COLO829 (cell line): Measurements from ENCODE around the gene ADAMTS16.

Experiments used
- DNase-seq: peaks from one replicate; pipeline ENCODE4 v3.0.0; 2012; ENCODE audit warnings: low spot score

The ADAMTS16 gene

DNA sequence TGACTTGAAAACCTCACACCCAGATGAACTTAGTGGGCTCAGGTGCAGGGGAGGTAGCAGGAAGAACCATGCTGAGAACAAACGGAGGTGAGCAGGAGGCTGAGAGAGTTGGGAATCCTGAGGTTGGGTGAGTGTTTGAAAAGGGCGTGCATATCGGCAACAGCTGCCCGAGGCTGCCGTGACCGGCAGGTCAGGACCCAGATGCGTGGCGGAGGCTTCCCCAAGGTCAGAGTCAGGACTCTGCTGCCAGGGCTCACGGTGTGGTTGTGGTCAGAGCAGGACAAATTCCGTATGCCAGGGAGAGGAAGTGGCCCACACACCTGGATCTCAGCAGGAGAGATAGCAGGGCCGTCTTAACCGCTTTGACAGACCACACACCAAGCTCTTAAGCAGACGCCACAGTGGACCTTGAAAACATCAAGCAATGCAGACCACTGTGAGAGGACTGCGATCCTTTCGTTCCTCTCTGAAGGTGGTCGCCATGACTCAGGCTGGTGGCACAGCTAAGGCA, 43.1 kb downstream of the ADAMTS16 start:
- DNase-seq: no peak

DNA sequence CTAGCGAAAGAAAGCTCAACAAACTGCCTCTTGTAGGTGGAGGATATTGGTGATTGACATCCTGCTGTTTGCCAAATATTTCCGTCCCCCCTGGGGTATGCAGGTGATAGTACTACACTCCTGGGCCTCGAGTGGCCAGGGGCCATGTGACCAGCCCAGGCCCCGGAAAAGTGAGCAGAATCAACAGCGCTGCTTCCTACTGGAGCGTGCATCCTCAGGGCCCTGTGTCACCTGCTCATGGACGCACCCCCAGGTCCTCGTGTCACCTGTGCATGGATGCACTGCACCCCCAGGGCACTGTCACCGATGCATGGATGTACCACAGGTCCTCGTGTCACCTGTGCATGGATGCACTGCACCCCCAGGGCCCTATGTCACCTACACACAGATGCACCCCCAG, 43.8 kb downstream of the ADAMTS16 start:
- no peak for DNase-seq

DNA sequence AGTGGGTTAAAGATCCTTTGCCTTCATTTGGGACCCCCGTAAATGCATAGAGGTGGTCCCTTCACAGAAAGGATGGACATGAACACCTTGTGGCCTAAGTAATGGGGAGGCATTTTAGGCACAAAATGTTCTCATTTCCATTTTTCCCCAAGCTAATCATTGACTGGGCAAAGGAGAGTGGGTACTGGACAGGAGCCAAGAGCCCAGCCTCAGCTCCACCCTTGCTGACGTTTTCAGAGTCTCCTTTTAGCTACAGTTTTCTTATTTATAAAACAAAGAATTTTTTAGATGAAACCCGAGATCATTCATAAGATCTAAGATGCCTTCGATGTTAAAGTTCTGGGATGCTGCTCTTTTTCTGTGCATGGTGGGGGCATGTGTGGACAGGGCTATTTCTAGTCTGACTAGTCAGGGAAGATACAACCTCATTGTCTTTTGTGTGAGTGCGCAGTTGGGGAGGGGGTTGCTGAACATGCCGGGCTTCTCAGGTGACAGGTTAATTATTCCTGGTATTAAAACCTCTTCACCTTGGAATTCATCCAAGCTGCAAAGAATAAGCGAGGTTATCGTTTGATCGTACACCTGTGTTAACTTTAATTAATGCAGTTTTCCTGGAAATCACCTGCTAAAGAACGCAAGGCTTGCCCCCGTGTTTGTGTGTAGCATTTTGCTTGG, 48.4 kb downstream of the ADAMTS16 start:
- DNase-seq: no peak

DNA sequence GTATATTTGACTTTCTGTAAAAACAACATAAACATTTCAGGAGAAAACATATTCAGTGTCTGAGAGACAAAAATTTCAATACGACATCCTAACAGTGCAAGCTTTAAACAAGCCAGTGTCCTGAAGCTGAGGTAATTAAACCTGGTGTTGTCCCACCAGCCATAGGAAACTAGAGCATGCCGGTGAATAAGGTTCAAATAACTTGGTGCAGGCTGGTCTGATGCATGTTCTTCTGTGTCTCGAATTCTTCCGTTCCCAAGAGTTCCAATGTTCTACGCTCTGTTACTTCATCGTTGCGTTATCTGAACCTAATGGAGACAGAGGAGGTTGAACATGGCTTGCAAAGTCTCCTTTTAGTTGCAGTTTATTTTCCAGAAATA, 48.9 kb downstream of the ADAMTS16 start:
- no peak for DNase-seq

DNA sequence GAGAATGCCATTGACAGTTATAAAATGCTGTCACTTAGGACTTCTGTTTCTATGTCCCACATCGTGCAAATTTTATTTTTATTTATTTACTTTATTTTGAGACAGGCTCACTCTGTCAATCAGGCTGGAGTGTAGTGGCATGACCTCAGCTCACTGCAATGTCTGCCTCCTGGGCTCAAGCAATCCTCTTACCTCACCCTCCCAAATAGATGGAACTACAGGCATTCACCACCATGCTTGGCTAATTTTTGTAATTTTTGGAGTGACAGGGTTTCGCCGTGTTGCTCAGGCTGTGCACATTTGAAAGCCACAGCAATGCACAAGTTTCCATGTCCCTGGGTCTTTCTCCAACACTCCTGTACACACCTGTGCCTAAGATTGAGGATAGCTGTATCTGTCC, 51.8 kb downstream of the ADAMTS16 start:
- DNase-seq: no peak

DNA sequence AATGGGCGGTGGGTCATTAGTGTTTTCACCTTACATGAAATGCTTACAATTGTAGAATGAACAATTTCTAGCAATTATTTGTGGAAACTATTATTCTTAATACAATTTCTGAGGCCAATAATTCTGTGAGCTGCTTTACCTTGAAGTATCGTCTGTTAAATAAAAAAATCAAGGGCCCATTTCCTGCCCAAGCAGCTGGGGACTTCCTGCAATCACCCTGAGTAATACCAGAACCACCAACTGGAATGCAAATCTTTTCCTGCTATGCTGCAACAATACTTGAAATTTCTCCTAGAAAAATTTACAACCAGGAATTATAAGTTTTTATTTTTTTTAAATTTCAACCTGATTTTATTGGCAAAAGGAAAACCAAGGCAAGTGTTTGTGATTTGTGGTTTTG, 52.6 kb downstream of the ADAMTS16 start:
- no peak for DNase-seq

DNA sequence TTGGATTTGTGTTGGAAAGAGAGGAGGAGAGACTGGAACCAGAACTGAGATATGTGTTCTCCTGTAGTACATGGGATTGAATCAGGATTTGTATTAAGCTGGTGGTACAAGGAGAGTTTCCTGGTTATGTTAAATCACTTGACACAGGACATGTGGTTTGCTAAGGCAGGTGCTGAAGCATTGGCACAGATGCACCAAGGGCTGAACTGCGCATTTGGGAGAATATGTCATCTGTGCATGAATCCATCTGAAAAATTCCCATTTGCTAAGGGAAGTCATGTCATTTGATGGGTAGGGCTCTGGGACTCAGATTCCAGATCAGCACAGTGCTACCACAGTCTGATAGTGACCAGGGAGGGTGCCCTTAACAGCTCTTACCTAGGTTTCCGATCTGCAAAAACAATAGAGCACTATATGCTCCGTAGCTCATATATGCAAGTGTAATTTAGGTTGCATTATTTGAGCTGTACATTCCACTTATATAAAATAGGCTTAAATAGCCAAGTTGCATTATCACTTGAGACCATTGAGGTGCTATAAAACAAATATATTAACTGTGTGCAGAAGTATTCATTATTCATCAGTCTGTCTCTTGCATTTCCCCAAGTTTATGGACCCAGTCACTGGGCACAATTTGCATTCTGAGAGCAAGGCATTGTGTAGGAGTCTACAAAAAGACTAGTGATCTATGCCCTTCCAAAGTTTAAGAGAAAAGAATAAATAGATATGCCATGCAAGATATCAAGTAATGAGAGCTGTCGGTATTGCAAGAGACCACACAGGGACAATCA, 55.2 kb downstream of the ADAMTS16 start:
- DNase-seq: no peak

DNA sequence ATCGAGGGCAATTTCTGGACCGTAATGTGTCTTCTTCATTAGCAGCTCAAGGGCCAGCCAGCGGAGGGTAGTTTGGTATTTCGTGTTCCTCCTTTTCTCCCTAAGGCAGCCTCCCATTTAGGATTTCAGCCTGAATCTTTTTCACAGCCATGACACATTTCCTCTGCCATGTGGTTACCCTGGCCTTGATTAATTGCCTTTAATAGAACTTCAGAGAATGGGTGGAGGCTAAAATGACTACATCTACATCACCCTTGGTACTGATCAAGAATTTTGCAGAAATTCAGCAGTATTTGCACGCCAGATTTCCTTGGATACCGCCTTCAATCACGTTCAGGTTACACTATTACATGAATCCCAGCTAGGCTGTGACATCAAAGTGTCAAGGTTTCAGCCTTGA, 58.0 kb downstream of the ADAMTS16 start:
- DNase-seq: no peak

DNA sequence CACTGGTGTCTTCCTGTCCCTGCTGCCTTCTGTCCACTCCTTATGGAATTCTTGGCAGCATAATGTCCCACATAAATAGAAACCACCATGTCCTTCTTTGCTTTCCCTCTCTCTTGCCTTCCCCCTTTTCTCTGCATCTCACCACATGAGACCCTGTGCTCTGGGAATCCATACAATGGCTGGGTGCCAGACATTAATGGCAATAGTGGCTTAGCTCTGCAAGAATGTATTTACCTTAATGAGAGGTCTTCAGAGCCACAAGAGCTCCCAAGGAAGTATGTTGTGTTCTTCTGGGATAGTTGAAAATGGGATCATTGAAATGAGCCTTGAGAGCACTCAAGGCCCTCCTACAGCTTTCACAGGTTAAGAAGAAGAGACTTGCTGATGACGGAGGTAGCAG, 58.7 kb downstream of the ADAMTS16 start:
- no peak for DNase-seq

DNA sequence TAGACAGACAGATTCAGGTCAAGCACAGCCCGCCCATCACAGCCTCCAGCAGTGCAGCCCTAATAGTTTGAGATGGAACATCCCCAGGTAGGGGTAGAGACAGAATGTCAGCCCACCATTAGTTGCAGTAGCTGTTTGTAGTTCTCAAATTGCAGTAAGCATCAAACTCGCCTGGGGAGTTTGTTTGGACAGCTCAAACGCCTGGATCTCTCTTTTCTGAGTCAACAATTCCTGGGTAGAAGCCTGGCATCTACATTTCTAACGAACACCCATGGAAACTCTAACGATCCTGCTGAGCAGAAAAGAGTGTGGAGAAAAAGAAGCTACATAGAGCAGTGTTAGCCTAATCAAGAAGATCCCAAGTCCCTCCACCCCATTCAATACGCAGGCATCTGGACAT, 59.4 kb downstream of the ADAMTS16 start:
- no peak for DNase-seq

DNA sequence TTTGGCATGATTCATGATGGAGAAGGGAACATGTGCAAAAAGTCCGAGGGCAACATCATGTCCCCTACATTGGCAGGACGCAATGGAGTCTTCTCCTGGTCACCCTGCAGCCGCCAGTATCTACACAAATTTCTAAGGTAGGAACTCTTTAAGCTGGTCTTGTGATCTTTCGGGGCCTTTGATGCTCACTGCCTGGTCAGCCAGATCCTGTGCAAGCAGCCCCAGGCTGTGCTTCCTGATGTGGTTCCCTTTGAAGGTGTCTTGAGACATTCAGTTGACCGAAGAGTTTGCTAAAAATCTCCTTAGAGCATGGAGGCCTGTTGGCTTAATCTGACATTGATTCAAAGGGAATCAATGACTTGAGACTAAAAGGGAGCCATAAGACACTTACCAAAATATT, 60.0 kb downstream of the ADAMTS16 start:
- no peak for DNase-seq

DNA sequence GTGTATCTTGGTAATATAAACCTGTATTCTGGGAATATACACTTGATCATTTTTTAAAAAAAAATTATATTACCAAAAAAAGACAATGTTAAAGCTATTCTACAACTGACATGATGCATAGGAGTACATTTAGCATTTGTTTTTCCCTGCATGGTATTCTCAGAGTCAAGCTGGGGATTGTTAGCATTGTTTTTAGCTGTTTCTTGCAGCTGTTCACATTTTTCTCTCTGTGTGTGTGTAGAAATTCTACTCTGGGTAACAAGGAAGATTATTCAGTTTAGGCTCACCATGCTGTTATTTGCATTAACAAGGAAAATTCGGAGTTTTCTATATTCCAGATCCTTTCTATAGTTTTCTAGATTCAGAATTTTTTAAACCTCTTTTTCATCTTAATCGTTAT, 62.2 kb downstream of the ADAMTS16 start:
- DNase-seq: no peak

DNA sequence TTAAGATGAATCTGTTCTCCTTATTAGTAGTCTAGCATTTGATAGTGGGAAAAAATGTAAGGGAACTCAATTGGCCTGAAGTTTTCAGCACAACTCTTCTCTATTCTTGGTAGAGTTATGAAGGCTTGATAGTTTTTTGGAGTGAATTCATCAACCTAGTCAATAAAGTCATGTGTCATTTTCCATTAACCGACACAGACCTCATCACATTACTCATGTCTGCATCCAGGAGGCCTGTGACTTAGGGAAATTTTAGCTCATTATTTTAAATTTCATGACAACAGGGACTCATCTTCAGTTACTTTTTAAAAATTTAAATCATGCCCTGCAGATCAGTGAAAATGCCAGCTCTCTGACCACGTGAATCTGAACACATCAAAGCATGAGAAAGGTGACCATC, 63.3 kb downstream of the ADAMTS16 start:
- no peak for DNase-seq

DNA sequence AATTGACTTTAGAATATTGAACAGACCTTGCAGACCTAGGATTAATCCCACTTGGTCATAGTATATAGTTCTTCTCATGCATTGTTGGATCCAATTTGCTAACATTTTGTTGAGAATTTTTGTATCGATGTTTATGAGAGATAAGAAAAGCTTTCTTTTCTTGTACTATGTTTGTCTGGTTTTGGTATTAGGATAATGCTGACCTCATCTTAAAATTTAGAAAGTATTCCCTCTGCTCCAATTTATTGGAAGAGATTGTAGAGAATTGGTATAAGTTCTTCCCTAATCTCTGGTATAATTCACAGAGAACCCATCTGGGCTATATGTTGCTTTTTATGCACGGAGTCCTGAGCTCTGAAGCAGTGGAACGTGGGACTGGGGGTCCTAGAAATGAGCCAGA, 67.7 kb downstream of the ADAMTS16 start:
- DNase-seq: no peak

DNA sequence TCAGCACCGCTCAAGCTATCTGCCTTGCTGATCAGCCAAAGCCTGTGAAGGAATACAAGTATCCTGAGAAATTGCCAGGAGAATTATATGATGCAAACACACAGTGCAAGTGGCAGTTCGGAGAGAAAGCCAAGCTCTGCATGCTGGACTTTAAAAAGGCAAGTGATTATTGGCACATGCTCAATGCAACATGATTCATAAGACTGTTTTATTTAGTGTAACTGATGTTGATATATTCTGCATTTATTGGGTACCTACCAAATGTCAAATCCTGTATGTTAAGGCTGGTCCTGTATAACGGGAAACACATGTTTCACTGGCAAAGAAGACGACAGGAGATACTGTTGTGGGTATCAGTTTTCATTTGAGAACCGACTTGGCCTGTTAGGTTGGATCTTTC, 69.0 kb downstream of the ADAMTS16 start:
- DNase-seq: no peak

DNA sequence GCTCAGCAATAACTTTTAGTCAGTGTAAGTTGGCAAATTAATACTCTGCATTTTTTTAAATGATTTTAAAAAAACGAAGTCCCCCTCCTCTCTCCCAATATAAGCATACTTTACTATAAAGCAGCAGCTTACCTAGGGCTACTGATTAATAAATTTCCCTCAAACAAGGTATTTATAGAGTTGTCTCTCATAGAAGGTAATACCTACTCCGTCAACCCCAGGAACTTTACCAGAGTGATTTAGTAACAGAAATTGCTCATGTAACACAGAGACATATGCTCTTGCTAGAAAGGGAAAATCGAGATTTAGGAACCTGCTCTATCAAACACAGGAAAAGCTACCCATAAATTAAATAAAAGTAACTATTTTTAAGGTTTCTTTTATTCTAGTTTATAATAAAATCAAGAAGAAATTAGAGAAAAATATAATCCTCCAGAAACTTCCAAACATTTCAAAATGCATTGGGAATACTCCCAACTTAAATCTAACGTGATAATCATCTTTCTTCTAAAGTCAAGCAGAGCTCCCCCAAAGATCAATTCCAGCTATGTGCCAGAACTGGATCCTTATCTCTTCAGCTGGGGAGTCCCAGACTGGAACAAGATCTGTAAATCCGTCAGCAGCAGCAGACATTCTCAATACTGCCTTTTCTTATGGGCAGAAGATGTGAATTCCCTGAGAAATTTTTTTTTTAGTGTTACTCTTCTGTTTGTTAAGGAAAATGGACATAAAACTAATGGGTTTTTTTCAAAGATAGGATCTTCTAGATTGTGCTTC, 69.6 kb downstream of the ADAMTS16 start:
- no peak for DNase-seq

DNA sequence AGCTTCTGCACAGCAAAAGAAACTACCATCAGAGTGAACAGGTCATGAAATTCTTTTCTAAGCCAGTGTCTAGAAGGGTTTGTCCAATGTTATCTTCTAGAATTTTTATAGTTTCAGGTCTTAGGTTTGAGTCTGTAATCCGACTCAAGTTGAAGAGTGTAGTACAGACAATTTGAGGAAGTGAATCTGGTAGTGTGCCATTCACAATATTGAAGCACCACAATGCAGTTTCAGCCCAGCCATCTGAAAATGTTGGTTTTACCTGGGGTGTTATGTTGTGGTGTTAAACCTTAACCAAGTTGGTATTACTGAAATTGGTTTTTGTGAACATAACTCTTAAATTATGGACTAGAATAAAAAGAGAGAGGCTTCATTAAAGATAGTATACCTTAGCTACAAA, 77.2 kb downstream of the ADAMTS16 start:
- DNase-seq: no peak

DNA sequence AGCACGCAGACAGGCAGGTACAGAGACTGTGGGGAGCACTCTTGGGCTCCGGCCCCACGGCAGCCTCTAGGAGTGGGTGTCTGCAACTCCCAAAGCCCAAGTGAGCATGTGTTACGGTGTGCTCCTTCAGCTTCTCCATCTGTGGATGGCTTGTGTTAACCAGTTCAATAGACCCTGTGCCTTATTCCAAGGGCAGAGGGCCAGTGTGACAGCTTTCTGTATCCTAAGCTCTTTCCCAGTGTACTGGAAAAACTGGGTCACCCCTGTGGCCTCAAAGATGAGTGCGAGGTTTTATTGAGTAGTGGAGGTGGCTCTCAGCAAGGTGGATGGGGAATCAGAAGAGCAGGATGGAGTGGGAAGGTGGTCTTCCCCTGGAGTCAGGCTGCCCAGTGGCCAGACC, 78.3 kb downstream of the ADAMTS16 start:
- DNase-seq: no peak

DNA sequence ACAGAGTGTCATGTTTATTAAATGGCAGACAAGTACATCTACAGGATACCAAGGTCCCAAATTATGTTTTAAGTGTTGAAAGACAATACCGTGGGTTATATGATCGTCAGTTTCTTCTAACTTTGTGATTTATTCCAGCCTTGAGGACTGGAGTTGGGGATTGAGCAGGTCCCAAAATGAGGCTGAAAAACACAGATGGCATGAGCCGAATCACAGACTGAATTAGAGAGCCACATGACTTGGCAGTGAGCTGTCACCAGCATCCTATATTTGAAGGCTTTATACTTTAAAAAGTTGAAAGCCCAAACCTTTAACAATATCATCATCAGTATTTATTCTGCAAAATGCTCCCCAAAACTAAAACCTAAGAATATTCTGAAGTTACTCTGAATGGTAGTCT, 79.4 kb downstream of the ADAMTS16 start:
- no peak for DNase-seq

DNA sequence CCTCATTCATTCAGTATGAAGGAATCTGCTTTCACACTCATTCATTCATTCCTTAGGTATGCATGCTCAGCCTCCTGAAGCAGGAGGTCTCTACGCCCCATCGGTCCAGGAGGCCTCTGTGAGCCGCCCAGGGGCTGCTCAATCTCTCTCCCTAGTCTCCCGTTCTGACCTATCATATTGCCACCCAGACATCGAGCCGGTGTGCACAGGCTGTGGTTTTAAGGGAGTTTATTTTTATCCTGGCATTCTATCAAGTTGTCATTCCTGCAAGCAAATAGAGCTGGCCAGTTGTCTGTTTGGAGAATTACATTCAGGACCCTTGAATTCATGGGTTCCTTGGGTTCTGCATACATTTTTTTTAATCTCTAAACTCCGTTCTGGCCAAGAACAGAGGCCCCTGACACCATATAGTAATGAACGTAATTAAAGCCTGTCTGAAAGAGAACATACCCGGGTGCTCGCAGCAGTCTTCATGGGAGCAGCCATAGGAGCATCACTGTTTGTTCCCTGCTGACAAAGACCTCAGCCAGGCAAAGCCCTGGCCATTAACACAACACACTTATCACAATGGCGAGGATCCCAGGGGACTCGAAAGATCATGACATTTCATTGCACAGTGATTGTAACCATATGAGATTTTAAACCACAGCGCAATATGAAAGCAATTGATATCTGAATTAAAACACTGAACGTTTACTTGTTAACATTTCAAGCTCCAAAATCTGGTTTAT, 80.9 kb downstream of the ADAMTS16 start:
- no peak for DNase-seq

DNA sequence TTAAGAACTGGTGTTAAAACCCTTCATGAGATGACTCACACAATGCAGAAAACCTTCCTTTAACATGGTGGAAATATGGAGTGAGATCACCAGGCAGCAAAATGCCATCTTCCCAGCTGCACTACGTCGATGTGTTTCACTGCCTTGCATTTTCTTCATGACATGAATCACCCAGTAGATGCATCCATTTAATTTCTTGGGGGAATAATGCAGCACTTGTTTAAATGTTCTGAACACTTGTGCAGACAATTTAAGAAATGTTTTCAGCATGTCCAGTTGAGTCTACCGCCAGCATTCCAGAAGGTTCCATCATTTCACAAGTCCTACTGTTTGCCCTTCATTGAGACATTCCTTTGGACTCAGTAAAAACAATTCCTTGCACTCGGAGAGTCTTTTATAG, 81.6 kb downstream of the ADAMTS16 start:
- peak; percentile 30 for DNase-seq

DNA sequence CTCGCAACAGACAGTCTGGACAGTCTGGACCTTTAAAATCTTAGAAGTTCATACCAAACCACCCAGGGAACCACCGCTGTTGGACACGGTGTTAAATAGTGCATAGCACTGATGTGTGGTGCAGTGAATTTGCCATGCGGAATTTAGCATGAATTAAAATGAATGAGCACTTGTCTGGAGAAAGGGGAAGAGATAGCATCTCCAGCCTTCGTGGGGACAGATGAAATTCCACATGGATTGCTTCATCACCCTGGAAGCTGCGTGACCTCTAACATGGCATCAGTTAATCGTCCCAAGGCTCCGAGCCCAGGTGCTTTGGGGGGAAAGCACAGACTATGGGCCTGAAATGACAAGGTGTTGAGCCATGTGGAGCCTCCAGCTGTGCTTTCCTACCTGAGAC, 91.4 kb downstream of the ADAMTS16 start:
- no peak for DNase-seq
